Brain pericyte (primary cell): ENCODE measurements around the gene NR1I2.

Source experiments
- DNase-seq: peaks from one replicate; pipeline ENCODE4 v3.0.0-alpha.2; 2012; ENCODE audit warnings: low read depth, low spot score

Gene NR1I2

DNA sequence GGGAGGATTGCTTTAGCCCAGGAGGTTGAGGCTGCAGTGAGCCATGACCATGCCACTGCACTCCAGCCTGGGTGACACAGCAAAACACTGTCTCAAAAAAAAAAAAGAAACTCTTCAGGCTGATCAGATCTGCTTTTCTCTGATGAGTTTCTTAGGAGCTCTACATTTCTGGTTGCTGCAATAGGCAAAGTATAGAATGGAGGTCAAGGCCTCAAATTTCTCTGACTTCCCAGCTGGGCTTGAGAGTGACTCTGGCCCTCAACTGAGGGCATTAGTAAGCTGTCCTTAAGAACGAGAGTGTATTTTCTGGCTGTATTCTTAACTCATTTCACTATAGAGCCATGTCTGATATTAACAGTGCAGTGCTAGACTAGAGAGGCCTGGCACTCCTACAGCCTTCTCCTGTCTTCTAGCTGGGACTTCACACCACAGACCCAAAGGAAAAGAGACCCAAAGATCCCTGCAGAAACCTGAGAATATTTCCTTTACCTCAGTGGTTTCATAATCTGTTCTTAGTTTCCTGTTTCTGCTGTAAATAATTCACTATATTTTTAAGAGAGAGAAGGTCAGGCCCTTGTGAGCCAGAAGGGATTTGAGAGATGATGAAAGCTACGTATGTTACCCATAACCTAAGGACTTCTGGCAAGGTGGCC is 2.0 kb upstream of the NR1I2 start:
- no peak for DNase-seq

DNA sequence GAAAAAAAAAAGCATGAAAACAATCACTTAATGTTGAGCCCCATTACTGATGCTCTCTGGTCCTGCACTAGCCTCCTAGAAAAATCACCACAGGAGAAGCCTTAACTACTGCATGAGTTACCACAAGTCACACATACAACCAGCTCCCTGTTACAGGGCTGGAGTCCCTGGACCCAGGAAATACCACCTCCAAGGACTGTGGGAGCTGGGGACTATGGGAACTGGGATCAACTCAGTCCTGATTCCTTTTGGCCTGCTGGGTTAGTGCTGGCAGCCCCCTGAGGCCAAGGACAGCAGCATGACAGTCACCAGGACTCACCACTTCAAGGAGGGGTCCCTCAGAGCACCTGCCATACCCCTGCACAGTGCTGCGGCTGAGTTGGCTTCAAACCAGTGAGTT is 559 bp downstream of the NR1I2 start:
- DNase-seq = no peak

- DNase-seq = no peak
Measured at GRCh38 chr3:119783255-119783654, 1.4 kb downstream of the NR1I2 start.

GRCh38 chr3:119783883-119784282 is 2.0 kb downstream of the NR1I2 start:
- no peak for DNase-seq

GRCh38 chr3:119786409-119786808 is 4.5 kb downstream of the NR1I2 start:
- no peak for DNase-seq

DNA sequence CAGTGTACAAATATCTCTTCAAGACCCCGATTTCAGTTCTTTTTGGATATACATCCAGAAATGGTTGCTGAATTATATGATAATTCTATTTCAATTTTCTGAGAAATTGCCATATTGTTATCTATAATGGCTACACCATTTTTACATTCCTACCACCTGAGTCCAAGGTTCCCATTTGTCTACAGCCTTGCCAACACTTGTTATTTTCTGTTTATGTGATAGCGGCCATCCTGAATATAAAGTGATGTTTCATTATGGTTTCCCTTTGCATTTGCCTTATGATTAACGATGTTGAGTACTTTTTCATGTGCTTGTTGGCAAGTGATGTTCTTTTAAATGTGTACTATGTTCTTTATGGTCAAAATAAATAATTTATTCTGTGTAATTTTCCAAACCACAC is 8.5 kb downstream of the NR1I2 start:
- no peak for DNase-seq

DNA sequence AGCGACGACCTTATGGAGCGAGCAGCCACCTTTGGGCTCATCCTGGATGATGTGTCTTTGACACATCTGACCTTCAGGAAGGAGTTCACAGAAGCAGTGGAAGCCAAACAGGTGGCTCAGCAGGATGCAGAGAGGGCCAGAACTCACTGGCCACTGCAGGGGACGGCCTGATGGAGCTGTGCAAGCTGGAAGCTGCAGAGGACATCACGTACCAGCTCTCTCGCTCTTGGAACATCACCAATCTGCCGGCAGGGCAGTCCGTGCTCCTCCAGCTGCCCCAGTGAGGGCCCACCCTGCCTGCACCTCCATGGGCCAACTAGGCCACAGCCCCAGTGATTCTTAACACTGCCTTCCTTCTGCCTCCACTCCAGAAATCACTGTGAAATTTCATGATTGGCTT is 10.4 kb downstream of the NR1I2 start:
- DNase-seq = no peak

GRCh38 chr3:119794401-119794800 is 12.5 kb downstream of the NR1I2 start:
- no peak for DNase-seq

GRCh38 chr3:119794971-119795612 is 13.2 kb downstream of the NR1I2 start:
- no peak for DNase-seq

GRCh38 chr3:119795849-119796248 is 13.9 kb downstream of the NR1I2 start:
- DNase-seq = no peak

DNA sequence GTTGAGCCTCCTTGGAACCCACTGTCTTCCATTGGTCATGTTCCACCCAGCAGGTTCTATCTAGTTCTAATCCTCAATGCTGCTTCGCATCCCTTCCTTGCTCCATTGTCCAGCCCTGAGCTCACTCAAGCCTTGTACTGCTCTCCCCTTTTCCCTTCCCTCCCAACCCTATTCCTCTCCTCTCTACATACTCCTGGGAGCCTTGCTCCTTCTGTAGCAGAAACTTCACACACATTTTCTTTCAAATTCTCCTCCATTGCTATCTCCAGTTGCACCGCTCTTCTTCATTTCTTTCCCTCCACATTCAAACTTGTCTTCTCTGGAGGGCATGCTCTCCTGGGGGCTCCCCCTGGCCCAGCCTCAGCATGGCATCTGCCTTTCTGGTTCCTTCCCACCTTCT is 14.5 kb downstream of the NR1I2 start:
- no peak for DNase-seq

- DNase-seq = no peak
Measured at GRCh38 chr3:119796785-119797184, 14.9 kb downstream of the NR1I2 start.

- no peak for DNase-seq
Measured at GRCh38 chr3:119800844-119801243, 18.9 kb downstream of the NR1I2 start.

DNA sequence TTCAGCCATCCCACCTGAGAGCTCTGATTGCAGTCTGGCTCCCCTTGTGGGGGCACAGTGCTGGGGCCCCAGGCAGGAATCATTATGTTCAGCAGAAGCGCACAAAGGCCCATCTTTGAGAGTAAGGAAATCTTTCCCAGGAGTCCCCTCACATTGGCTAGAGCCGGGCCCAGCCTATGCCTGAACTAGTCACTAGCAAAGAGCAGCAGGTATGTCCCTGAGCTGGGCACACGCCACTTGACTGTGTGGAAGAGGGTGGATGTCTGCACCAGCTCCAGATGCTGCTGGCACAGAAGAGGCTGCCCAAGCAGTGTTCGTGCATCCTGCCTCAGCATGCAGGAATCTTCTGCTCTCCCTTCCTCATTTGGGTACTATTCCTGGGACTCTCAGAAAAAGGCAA is 26.3 kb downstream of the NR1I2 start:
- no peak for DNase-seq

DNA sequence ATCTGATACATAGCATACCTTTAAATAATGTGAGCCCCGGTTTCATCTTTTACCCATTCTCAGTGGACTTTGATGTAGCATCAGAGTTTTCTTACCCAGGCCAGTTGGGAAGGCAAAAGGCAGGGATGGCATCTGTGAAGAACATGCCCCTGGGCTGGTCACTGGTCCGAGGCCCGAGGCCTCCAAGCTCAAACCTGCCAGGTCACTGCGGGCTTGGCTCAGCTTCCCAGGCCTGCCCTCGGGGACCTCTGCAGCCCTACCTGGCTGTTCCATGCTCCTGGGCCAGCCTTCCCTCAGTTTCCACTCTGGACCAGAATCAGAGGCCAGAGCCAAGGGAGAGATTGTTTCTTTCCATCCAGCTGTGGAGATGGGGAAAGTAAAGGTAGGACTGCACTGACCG is 26.9 kb downstream of the NR1I2 start:
- DNase-seq = no peak

DNA sequence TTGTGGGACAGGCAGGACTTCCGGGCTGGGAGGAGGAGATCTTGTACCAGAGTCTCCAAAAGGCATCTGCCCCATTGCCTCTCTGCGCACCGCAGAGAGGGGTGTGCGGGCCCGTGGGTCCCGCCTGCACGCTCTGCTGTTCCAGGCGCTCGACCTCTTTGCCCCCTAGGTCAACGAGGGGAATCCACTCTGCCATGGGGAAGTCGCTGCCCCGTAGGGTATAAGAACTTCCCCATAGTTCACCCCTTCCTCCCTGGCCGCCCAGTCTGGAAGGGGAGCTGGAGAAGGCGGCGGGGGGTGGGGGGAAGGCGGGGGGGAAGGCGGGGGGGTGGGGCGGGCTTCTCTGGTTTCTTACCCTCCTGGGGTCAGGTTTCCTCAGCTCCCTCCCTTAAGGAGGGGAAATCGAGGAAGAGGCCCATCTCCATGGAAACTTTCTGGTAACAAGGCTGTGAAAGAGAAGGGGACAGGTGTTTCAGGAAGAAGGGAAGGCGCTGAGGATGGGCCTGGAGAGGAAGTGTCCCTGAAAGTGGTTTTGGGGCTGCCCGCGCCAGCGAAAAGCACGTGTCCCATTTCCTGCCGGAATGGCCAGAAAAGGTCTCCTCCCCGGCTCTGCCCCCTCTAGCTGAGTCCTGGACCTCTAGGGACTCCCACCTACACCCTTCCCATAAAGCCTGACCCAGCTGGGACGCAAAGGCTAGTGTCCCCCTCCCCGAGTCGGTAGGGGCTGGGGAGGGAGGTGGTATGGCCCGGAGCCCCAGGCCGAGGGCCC is 27.5 kb downstream of the NR1I2 start:
- no peak for DNase-seq

- no peak for DNase-seq
Measured at GRCh38 chr3:119810018-119810435, 28.1 kb downstream of the NR1I2 start.

GRCh38 chr3:119812491-119813058 is 30.7 kb downstream of the NR1I2 start:
- DNase-seq = no peak

GRCh38 chr3:119815716-119816115 is 33.8 kb downstream of the NR1I2 start:
- no peak for DNase-seq

GRCh38 chr3:119817071-119817470 is 35.2 kb downstream of the NR1I2 start:
- no peak for DNase-seq

DNA sequence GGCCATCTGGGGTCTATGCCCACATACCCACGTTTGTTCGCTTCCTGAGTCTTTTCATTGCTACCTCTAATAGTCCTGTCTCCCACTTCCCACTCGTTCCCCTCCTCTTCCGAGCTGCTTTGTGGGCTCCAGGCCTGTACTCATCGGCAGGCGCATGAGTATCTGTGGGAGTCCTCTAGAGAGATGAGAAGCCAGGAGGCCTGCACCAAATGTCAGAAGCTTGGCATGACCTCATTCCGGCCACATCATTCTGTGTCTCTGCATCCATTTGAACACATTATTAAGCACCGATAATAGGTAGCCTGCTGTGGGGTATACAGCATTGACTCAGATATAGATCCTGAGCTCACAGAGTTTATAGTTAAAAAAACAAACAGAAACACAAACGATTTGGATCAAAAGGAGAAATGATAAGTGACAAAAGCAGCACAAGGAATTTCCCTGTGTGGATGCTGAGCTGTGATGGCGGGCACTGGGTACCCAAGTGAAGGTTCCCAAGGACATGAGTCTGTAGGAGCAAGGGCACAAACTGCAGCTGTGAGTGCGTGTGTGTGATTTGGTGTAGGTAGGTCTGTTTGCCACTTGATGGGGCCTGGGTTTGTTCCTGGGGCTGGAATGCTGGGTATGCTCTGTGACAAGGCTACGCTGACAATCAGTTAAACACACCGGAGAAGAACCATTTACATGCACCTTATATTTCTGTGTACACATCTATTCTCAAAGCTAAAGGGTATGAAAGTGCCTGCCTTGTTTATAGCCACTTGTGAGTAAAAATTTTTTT is 35.9 kb downstream of the NR1I2 start:
- DNase-seq = no peak

- DNase-seq = no peak
Measured at GRCh38 chr3:119818937-119819336, 37.0 kb downstream of the NR1I2 start.
